Measurements from ENCODE around the gene ALDH1L1. TPM values are rescaled to one million over a fixed set of nuclear protein-coding genes. Genes with fewer than 3 reads are reported as not detected.

ALDH1L1 gene
- polyA plus RNA-seq, 5 donors = 0.26 to 1.1 (median 0.40) TPM

DNA sequence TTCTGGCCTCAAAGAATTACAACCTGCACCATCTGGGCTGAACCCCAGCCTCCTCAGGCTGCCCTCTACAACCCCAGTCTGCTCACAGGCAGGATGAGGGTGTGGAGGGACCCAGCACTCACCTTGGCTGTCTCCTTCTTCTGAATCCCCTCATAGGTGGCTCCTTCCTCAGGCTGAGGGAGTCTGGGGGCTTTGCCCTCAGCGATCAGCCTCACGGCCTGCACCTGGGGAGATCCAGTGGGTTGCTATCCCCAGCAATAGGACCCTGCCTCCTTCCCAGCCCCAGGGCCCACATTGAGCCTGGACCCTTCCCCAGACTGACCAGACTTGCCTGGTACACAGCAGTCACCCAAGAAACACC is 25.1 kb downstream of the ALDH1L1 start:
- DNase-seq = no peak

DNA sequence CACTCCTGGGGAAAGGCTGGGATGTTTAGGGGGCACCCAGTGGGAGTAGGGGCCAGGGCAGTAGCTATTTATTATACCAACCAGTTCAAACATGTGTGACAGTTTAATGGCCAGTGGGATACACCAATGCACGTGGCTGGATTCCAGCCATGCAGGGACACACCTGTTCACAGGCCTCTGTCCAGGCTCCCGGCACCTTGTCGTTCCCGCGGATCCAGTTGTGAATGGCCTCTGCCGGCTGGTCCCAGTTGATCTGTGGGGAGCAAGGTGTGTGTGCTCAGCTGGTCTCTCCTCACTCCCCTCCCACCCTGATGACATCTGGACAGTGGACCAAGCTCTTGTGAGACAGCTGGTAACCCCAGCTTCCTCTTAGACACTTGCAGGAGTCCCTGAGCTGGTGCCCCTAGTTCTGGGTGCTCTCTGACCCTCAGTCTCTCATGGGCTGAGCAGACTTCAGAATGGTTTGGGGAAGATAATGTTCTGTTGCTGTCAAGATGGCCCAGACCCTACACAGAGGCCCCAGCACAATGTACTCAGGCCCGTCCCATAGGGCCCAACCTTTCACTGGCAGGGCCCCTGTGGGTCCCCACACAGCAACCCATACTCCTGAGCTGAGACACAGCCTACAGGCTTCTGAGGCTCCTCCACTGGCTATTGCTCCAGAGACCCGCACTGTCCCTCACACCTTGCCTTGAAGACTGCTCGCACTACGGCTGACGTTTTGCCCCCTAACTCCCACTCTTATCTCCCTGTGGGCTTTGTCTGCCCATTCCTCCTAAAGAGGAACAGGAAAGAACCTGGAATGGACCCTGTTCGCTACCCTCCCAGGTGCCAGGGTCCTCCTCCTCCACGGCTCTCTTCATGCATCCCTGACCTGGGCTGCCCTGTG is 25.8 kb downstream of the ALDH1L1 start:
- no peak for DNase-seq

DNA sequence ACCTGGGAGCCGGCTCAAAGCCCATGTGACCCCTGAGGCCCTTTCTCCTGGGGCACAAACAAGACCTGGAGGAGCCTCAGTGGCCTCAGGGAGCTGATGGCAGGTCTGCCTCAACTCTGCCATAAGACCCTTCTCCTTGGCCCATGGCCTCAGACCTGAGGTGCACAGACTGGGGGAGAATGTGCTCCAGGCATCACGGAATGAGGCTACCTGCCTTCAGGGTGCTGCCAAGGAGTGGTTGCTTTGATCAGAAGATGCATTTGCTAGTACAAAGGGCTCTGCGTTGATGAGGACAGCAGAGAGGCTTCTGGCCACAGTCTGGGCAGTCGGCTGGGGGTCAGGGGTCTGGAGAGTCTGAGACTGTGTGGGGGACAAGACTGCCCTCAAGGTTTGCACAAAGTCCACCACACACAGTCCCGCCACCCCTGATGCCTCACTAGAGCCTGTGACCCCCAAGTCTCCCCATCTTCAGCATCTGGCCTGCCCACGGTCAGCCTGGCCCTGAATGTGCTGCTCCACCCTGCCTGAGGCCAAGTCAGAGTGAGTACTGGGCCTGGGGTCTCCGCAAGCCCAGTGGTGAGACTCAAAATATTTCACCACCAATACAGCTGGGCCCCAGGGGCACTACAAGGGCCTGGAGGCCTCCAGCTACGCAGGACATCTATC is 26.6 kb downstream of the ALDH1L1 start:
- no peak for DNase-seq

DNA sequence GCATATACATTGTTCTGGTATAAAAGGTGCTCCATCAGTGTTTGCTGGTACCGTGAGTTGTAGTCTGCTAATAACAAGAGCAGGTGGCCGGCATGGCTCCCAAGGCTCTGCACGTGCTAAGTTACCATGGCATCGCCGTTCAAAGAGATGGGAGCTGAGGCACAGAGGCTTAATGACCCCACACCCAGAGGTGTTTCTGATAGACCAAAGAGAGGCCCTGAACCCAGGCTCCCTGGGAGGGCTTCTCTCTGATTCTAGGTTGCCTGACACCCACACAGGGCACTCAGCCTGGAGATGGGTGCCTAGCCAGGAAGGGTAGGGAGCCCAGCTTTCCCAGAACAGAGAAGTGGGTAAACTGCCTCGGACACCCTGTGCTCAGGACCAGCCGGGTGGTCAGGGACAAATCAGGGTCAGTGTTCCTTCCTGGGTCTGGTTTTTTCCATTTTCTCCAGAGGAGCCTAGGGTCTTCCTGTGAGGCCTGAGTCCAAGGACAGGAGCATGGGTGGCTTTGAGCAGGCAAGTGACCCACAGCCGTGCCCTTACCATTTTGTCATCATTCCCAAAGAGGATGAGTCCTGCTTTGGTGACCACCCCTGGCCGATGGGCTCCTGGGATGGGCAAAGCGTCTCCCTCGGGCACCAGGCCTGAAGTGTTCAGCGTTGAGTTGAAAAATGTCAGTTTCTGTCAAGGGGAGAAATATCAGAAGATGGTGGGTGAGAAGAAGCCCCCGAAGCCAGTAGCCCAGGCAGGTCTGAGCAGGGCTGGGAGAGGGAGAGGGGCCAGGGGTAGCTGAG is 27.3 kb downstream of the ALDH1L1 start:
- no peak for DNase-seq

DNA sequence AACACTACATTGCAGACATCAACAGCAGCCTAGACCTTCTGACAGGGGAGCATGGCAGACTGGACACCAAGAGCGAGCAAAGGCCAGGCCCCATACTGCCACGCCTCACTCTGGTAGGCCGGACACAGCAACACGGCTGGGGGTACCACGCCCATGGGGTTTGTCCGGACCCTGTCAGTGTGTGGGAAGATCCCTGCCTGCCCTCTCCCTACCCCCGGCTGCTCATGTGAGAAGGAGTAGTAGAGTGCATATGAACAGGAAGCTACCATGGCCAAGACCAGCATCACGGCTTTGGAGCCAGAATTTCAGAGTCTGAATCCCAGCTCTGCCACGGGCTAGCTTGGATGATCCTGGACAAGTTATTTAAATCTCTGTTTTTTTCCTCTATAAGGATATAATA is 27.9 kb downstream of the ALDH1L1 start:
- DNase-seq = no peak

DNA sequence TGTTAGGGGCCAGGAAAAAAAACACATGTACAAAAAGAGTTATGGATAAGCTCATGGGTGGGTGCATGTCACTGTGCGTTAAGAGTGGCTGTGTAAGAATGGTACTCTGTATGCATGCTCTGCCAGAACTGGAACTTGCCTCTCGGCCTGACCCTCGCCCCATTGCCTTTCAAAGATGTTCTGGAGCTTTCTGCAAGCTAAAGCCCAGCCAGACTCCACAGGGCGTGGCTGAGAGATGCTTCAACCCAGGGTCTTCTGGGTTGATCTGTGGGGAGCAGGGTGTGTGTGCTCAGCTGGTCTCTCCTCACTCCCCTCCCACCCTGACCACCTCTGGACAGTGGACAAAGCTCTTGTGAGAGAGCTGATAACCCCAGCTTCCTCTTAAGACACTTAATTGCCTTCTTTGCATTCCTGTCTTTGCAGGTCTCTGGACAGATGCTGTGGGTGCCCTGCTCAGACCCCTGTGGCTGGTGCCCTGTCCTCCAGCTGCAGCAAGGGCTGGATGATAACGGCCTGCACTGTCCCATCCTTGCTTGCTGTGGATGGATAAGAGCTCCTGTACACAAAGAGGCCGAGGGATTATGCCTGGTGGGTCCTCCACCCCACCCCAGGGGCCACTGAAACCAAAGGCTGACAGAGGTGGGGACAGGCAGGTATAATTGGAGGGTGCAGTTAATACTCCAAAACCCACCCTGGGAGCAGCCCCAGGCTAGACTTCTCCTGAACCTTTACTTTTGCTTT is 28.7 kb downstream of the ALDH1L1 start:
- DNase-seq = no peak

DNA sequence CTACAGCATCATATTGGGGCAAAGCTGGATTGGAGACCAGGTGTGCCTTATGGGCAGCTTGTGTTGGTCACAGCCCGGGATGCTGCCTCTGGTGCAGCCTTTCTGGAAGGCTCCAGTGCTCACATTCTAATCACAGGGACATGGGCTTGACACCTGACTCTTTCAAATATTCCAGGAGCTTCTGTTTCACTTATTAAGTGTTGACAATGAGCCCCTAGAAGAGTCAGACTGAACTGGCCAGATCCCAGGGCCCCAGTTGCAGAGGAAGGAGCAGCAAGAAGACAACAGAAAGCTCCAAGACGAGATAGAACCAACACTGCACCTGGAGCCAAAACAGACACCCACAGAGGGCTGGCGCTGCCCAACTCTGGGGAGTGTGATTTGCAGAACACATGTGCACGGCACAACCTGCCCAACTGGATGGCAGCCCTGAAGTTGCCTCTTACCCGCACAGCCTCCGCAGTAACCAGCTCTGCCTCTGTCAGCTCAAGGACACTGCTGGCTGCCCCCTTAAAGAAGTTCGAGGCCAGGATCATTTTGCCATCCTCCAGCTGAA is 30.3 kb downstream of the ALDH1L1 start:
- DNase-seq = no peak

DNA sequence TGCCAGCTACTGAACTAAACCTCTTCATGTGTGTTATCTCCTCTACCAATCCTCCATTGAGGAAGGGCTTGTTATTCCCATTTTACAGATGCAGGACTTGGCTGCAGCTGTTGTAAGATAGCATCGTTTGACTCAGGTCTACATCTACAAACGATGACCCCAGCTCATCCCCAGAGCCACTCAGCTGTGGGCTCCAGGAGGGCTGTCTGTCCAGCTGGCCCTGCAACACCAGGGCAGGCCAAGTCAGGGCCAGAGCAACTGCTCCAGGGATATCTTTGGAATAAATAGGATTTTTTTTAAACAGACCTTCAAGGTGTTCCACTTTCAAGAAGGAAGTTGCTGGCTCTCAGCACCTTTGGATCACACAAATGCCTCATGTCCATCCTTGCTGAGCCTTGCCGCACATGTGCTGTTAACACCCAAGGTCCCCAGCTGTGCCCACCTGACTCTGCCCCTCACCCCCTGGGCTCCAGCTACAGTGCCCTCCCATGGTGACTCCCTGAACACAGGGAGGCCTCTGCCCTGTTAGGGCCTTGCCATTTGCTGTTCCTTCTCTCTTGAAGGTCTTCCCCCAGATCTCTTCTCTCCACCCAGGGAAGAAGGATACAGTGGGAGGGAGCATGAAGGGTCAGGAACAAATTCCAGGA is 31.0 kb downstream of the ALDH1L1 start:
- no peak for DNase-seq

DNA sequence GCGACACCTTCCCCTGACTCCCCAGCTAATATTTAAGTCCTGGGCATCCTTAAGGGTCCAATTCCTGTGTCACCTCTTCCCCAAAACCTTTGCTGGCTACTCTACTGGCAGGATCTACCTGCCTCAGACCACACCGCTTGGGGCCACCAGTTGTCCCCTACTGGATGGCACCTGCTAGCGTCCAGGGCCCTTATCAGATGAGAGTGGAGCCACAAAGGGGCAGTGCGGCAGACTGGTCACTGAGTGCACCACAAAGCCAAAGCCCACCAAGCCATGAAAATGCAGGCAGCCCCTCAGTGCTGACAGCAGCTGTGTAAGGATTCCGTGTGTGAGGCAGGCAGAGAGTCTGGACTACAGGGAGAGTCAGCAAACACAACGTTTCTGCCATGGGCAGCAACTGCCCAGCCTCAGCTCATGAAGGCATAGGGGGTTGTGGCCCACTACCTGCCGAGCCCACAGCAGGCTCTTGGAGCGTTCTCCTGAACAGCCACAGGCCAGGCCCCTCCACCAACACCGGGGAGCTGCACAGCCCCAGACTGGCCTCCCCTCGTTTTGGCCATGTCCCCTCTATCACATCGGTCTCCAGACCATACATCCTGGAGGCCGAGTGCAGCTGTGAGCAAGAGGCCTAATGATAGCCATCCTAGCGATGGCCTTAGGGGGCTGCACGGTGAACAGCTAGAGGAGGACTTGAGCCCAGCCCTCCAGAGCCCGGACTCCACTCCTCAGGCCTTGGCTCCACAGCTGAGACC is 32.3 kb downstream of the ALDH1L1 start:
- no peak for DNase-seq

DNA sequence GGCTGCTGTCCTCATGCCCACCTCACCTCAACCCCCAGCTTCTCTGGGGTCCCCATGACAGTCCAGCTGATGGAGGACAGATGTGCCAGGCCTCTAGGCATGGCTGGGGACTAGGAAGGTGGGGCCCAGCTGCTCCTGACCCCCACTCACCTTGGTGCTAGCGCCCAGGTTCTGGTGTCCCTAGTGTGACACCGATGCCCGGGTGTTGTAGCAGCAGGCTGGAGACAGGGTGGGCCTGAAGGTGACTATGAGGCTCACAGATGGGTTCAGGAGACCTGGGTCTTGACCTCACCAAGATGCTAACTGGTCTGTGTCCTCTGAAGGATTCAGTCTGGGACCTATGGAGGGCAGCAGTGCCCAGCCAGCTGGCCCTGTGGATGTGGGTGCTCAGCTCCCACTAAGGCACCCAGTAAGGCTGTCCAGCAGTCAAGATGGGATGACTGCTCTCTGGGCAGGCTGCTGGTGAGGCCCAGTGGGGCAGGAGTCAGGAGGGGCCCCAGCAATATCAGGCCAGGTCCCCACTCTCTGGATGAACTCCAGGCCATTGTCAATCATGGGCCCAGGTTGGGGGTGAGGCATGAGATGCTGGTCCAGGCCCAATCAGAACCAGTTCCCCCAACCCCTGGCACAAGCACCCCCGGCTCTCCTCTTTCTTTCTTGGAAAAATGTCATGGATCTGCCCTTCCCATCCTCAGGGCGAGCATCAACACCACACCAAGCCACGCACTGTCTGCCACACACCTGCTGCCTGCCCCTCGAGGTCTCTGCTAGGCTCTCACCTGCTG is 33.0 kb downstream of the ALDH1L1 start:
- no peak for DNase-seq

DNA sequence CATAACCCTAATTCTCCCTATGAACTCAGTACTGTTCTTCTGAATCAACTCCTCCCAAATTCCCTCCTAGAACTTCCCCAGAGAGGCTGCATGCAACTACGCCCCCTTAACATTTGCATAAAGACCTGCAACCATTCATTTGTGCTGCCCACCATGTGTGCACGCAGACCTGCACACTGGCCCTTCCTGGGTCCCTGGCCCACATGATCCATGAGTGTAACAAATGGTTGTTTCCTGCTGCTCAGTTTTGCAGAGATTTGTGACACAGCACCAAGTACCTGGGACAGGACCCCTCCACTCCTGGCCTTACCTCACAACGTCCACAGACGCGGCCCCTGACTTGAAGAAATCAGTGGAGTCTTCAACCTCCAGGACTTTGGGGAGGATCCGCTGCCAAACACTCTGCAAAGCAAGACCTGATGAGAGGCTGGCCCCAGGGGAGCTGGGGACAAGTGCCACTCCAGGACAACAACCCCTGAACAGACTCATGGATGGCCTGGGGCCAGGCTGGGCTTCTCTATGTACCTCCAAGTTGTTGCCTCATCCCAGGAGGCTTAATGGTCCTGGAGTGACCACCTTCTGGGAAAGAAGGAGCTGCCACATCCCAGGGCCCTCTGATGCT is 33.8 kb downstream of the ALDH1L1 start:
- DNase-seq = no peak

DNA sequence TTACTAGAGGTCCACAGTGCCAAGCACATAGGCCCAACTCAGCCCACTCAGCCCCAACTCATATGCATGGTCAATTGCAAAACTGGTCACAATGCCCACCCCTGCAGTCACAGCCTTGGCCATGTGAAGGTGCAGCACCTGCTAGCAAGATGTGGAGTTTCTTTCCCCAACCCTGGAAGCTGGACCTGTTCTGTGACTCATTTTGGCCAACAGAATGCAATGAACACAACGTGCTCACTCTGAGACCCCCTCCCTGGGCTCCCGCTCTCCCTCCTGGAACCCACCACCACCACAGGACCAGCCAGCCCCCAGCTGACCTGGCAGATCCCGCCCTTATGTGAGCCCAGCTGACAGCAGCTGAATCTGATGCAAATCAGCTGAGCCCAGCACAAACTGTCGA is 34.4 kb downstream of the ALDH1L1 start:
- DNase-seq = no peak

DNA sequence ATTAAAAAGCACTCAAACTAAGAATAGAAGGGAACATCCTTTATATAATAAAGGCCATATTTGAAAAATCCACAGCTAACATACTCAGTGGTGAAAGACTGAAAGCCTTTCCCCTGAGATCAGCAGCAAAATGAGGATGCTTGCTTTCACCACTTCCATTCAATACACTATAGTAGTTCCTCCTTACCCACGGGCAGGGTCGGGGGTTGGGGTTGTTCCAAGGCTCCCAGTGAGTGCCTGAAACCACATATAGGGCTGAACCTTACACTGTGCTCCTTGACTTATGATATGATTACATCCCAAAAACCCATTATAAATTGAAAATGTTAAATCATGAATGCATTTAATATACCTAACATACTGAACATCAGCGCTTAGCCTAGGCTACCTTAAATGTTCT is 37.7 kb downstream of the ALDH1L1 start:
- DNase-seq = no peak

DNA sequence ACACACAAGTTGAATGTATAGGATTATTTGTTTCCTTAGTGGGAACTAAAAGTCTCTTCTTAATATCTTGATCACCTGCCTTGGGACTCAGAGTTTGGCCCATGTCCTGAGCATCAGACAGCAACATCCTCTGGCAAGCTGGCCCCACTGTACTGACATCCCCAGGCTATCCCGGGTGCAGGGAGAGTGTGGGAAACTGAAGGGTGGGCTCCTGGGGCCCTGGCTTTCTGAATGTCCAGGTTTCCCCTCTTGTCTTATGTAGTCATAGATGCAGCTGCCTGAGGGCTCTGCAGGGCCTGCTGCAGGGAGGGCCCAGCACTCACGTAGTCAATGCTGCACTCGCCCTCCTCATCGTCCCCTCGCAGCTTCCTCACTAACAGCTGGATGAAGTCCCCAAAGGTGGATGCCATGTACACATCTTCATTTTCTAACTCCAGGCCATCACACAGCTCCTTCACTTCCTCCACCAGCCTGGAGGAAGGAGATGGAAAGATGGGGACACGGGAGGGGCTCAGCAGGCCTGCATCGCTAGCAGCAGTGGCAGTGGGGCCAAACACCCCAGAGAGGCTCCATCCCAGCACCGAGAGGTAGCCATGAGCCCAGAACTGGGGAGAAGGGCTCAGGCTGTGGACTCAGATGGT is 42.8 kb downstream of the ALDH1L1 start:
- DNase-seq = no peak

DNA sequence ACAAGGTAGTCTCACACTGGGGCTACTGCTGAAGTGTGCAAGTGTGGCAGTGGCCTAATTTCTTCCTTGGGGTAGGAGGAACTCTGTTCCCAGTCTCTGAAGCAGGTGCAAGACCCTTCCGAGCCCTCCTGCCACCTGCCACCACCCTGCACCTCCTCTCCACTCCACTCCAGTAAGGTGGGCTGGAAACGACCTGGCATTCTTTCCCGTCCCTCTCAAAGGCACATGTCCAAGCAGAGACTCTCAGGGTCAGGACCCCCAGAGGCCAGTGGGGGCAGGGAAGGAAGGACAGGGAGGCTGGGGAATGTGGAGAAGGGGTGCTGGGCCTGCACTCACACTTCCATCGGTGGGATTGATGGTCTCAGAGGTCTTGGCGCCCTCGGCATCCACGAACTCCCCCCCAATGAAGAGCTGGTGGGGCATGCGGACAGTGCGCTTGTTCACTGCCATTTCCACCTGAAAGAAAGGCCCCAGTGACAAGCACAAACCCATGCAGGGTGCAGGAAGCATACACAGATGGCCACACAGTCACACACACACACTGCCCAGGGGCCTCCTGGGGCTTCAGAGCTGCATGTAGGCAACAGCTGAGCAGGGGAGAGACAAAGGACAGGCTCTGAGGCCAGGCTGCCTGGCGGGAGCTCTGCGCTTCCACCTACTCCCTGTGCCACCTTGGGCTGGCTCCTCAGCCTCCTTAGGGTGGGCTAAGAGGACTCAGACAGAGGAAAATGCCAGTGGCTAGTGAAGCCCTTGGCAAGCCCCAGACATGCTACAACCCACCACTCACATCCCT is 43.8 kb downstream of the ALDH1L1 start:
- DNase-seq = no peak

DNA sequence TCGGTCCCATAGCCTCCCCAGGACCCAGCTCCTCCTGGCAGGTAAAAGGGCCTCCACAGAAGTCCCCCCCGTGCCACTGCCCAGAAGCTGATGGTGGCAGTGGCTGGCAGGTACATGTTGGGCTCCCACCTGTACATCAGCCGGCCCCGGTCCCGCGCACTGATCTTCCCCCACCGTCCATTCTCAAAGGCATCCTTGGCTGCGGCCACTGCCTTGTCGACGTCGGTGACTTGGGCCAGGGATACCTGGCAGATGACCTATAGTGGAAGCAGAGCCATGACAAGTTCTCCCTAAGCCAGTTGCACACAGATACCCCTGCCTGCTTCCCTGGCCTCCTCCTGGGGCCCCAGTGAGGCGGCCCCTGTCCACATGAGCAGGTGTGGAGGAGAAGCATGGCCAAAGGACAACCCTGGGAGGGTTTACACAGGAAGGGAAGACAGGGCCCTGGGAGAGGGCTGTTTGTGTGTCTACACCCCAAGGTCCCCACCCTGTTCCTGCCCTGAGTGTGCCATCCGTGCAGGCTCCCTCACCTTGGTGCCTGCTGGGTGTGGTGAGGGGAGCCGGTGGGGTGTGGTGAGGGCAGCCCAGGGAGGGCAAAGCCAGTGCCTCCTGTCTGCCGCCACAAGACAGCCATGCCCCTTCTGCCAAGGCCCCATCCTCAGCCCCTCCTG is 44.8 kb downstream of the ALDH1L1 start:
- DNase-seq = no peak

DNA sequence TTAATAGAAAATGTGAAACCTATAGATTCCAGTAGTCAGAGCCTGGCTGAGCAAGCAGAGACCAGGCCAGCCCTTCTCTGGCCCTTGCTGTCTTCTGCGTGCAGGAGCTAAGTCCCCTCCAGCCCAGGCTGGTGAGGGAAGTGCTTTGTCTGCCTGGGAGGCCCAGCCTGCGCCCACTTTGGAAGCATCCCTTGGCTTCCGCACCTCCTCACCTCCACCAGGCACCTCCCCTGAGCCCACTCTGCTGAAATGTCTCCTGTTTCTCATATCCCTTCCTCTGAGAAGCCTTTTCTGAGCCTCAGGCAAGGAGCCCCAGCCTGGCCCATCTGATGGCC is 45.3 kb downstream of the ALDH1L1 start:
- DNase-seq = no peak
